T-helper 22 cell (primary cell): ENCODE results near the gene METTL13.

Experiments
- DNase-seq: peaks from one replicate; pipeline ENCODE4 v3.0.0-alpha.2; 2020; ENCODE audit warnings: low read depth

The METTL13 gene, protein sequence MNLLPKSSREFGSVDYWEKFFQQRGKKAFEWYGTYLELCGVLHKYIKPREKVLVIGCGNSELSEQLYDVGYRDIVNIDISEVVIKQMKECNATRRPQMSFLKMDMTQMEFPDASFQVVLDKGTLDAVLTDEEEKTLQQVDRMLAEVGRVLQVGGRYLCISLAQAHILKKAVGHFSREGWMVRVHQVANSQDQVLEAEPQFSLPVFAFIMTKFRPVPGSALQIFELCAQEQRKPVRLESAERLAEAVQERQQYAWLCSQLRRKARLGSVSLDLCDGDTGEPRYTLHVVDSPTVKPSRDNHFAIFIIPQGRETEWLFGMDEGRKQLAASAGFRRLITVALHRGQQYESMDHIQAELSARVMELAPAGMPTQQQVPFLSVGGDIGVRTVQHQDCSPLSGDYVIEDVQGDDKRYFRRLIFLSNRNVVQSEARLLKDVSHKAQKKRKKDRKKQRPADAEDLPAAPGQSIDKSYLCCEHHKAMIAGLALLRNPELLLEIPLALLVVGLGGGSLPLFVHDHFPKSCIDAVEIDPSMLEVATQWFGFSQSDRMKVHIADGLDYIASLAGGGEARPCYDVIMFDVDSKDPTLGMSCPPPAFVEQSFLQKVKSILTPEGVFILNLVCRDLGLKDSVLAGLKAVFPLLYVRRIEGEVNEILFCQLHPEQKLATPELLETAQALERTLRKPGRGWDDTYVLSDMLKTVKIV

GRCh38 chr1:171781176-171781875, at the start of gene METTL13:
METTL13 (plus strand) TSS chr1:171781660; CDS start chr1:171781968, 308 bp downstream.
- peak; percentile 99 for DNase-seq

GRCh38 chr1:171736196-171736595, 45.3 kb upstream of the METTL13 start:
- no peak for DNase-seq

DNA sequence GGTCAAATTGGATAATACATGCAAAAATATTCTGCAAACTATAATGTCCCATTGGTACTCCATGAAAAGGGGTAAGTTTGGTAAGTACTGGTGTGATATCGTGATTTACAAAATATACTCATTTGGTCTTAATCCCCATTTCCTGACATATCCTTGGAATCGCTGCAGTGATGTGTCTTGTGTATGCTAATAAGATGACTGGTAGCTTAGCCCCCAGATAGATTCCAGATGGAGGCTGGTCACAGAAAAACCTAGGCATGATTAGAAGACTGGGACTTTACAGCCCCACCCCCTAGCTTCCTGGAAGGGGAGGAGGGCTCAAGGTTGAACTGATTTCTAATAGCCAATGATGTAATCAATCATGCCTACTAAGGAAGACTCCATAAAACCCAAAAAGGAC, 42.5 kb upstream of the METTL13 start:
- no peak for DNase-seq

DNA sequence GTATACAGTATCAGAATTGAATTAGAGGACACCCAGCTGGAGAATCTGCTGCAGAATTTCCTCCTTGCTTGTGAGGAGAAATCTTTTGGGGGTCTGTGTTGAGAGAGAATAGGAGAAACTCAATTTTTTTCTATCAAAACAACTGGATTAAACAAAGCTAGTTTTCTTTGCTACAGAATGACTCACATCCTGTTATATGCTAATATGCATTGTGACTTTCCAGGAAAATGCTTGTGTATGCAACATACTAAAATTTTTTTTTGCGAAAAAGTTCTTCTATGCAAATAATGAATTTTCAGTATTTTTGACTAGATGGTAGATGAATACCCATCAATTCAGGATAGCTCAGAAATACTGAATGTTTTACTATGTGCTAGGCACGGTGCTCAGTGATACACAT, 41.8 kb upstream of the METTL13 start:
- no peak for DNase-seq

DNA sequence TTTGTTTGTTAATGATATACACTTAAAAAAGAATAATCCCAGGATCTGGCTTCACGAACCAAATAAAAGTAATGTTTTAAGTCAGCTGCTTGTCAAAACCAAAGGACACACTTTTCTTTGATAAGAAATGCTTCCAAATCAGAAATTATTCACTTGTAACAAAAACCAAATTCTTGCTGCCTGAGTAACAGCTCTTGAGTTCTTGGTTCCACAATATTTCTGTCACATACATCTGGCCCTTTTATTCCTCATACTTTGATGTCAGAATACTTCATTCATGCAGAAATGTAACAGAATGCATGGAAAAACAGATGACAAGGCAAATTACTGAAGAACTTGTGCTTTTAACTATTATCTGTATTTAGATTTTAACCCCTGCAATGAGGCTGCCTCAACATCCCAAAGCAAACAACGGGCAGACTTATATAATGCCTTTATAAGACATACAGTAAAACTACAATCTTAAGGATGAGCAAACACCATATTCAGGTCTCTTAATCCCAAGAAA, 41.0 kb upstream of the METTL13 start:
- DNase-seq, result no peak

DNA sequence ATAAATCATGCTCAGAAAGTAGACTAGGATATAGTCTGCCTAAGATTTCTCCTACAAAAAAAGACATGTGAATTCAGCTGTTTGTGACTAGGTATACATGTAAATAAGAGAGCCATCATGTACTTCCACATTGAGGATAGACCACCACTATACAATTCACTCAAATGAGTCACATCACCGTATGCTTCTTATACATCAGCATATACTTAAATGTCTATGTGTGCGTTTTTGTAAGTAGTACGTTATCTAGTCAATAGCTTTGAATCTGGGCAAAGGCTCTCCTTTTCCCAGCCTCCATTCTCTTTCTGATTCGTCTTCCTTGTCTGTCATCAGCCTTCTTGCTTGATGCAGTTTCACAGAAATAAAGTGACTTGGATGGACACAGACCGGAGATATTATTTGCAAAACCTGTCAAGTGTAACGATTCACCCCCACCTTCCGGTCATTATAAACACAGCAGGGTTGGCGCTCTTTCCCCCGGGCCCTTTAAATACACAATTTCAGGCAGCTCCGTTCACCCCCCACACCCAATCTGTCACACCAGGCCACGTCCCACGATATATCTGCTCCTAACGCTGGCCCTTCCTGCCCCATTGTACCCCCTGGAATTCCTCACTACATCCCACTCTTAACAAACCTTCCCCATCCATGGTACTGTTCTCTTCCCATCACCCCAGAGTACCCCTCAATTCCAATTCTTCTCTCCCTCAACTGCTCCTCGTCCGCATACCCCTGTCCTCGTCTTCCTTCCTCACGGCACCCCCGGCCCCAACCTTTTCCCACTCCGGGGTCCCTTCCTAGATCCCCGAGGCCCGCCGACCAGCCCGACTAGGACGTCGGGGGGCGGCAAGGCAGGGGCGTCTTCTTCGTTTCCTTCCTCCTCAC, 40.2 kb upstream of the METTL13 start:
- no peak for DNase-seq

DNA sequence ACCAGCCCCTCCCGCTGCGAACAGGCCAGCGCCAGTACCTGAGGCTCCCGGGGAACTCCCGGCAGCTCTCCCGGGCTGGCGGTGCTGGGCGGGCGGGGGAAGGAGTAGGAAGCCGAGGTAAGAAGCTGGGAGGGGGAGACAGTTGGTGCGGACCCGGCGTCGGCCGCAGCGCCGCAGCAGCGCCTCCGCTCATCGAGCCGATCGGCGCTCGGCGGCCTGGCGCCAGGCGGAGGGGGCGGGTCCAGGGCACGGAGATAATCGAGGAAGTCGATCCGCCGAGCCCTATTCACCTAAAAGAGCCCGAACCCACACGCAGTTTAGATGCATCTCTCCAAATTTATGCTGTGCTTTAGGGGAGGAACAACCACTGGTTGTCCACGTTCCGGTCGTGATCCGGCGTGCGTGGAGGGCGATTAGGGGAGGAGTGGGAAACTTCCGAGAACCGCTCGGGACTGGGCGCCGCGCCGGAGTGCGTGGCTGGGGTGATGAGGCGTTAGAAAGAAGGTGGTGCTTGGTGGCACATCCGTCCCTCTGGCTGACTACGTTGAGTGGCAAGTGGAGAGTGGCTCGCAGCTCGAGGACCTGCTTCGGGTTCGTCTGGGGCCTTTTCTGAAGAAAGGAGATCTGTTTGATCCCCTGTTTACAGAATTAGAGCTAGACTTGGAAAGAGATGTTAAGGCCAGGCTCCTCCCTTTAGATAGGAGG, 39.4 kb upstream of the METTL13 start, which contains the start of gene VAMP4:
VAMP4 (minus strand) TSS at position 194 of the 705 bp plus-strand sequence. CDS start 3,651 bp downstream, outside the sequence.
- DNase-seq, result peak; percentile 78

DNA sequence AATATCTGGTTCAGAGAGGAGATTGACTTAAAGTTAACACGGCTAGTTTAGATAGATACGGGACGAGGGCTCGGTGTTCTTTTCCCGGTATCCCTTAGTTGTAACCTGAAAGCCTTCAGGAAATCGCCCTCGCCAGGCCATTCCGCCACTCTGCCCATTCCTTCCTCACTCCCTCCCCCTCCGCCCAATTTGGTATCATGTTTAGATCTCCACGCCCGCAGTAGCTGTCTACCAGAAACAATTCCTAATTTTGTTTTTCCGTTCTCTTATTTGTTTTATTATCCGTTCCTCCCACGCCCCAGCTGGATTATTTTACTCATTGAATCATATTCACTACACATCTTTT, 38.9 kb upstream of the METTL13 start:
- no peak for DNase-seq

DNA sequence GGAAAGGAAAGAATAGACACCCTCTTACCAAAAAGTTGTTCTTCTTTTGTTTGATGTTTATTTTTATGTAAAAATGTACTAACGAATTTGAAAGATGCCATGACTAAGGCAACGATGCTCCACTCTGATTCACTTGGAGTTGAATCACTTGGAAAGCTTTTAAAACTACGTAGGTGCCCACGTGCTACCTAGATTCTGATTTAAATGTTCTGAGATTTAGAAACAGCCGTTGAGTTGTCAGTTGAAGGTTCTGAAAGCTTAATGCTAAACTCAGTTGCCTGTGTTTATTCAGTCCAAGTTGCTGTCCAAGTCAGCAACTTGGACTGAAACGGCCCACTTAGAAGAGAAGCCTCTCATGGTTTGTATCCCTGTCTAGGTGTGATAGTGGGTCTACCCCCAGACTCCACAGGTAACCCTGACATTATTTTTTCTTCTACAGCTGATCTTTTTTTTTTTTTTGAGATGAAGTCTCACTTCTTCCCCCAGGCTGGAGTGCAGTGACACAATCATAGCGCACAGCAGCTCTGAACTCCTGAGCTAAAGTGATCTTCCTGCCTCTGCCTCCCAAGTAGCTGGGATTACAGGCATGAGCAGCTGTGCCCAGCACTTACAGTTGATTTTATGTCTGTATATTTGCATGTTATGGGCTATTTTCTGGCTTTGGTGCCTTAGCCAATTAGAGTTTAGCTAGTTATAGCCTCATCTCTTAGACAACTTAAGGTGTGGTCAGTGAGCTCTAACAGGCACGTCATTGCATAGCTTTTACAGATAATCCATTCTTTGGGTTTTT, 38.2 kb upstream of the METTL13 start:
- no peak for DNase-seq

GRCh38 chr1:171744986-171745385, 36.5 kb upstream of the METTL13 start:
- DNase-seq, result no peak

GRCh38 chr1:171748651-171749050, 32.8 kb upstream of the METTL13 start:
- DNase-seq, result no peak

GRCh38 chr1:171751221-171751620, 30.2 kb upstream of the METTL13 start:
- no peak for DNase-seq

- no peak for DNase-seq
These were observed 28.3 kb upstream of the METTL13 start for GRCh38 chr1:171753182-171753581.

- no peak for DNase-seq
These were observed 27.6 kb upstream of the METTL13 start for GRCh38 chr1:171753685-171754352.

DNA sequence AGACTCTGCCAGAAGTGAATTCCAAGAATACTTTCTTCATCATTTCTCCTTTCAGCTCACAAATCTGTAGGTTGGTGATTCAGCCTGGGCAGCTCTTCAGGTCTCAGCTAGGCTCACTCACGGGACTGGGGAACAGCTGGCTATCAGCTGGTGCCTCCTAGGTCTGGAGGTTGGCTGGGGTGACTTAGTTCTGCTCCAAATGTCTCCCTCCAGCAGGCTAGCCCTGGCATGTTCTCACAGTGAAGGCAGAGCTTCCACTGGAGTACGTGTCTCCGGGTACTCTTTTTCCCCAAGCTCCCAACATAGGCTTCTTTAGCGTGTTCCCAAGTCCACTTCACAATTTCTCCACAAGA, 27.1 kb upstream of the METTL13 start:
- no peak for DNase-seq

GRCh38 chr1:171754971-171755370, 26.5 kb upstream of the METTL13 start:
- DNase-seq, result no peak

DNA sequence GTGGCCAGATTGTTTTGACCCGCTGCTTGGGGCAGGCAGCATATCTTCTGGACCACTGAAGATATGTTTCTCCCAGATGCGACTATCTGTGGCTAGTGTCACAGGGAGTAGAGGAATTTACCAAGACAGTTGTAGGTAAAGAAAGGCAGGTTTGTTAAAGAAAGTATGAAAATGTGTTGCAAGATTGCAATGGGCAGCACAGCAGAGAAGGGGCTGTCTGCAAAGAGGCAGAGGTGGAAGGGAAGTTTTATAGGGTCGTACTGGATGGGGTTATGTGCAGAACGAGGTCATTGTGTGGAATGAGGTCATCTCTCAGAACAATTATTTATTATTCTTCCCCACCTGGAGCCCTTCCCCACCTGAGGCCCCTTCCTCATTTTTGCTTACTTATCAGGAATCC, 24.6 kb upstream of the METTL13 start:
- DNase-seq, result no peak

DNA sequence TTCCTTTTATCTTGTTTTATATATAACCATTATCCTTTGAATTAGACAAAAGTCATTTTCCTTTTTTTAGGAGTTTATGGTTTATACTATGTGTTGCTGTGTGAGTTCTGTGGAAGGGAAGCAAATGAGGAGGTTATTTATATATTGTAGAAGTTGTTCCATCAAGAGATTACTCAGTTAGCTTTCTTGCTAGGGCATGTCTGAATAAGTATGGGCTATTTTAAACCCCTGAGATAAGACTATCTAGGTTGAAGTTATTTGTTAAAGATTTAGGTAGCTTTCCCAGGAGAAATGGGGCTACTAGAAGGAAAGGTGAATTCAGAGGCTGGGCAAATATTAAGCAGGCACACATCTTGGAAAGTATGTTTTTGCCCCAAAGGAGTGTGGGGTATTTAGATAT, 23.4 kb upstream of the METTL13 start:
- DNase-seq, result no peak

GRCh38 chr1:171762143-171762563, 19.3 kb upstream of the METTL13 start:
- DNase-seq, result no peak

DNA sequence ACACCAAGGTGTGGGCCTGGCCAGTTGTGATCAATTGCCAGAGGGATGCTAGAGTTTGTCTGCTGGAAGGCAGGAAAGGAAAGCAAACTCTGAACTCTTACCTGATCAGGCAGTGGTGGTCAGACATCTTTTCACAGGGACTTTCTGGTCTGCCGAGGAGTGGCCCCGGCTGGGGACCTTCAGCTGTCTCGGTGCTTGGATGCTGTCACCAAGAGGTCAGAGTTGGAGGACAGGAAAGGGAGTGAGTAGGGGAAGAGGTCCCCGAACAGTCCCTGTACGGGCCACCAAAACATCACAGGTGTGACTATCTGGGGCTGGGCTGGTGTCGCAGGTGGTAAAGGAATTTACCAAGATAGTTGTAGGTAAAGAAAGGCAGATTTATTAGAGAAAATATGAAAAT, 17.7 kb upstream of the METTL13 start:
- no peak for DNase-seq
